Spleen (tissue), 11 donors: ENCODE measurements around the gene TBC1D30. TPM values are rescaled to one million over a fixed set of nuclear protein-coding genes. Genes with fewer than 3 reads are reported as not detected.

Experiments used
- DNase-seq: peaks from one replicate; pipeline ENCODE4 v3.0.0-alpha.2; 2020
- H3K27ac ChIP-seq, 8 donors: fragments of 200-600 bp; sonication (generic) in 7 of 8; 1 replicate in 4 of 8; 2 replicates in 4 of 8; pipeline versions ENCODE4 v1.5.0 to v1.8.0; 2016 to 2021; ENCODE audit warnings: inconsistent platforms in 4 of 8, mild to moderate bottlenecking in 4 of 8, moderate library complexity in 1 of 8
- H3K27me3 ChIP-seq, 7 donors: fragments of 200-600 bp; sonication (generic) in 6 of 7; replicated peaks in 1 of 7; 1 replicate in 4 of 7; 2 replicates in 3 of 7; pipeline versions ENCODE4 v1.5.0 to v1.8.0; 2016 to 2021; ENCODE audit warnings: inconsistent platforms in 3 of 7, mild to moderate bottlenecking in 1 of 7
- H3K36me3 ChIP-seq, 6 donors: fragments of 200-600 bp; sonication (generic) in 5 of 6; 1 replicate in 4 of 6; 2 replicates in 2 of 6; pipeline versions ENCODE4 v1.5.0 to v1.8.0; 2016 to 2021; ENCODE audit warnings: inconsistent platforms in 2 of 6
- H3K4me1 ChIP-seq, 6 donors: fragments of 200-600 bp; sonication (generic) in 5 of 6; 1 replicate in 3 of 6; 2 replicates in 3 of 6; pipeline versions ENCODE4 v1.5.0 to v1.8.0; 2016 to 2021; ENCODE audit warnings: inconsistent platforms in 3 of 6
- H3K4me3 ChIP-seq, 8 donors: fragments of 200-600 bp; sonication (generic) in 7 of 8; 1 replicate in 4 of 8; 2 replicates in 4 of 8; pipeline versions ENCODE4 v1.5.0 to v1.8.0; 2016 to 2021; ENCODE audit warnings: inconsistent platforms in 4 of 8, mild to moderate bottlenecking in 4 of 8, moderate library complexity in 2 of 8
- H3K9me3 ChIP-seq, 8 donors: fragments of 200-600 bp; sonication (generic) in 7 of 8; 1 replicate in 4 of 8; 2 replicates in 4 of 8; pipeline versions ENCODE4 v1.5.0 to v1.8.0; 2016 to 2021; ENCODE audit warnings: inconsistent platforms in 4 of 8
- CTCF ChIP-seq, 11 experiments: fragments of 200-600 bp in 7 of 11; fragments of 450-650 bp in 4 of 11; sonication (generic) in 4 of 11; IDR thresholded peaks in 8 of 11; conservative IDR thresholded peaks in 3 of 11; 1 replicate in 7 of 11; 2 replicates in 4 of 11; pipeline versions ENCODE4 v1.4.0 to v1.8.0; 2016 to 2021; ENCODE audit warnings: antibody characterized with exemption in 11 of 11, inconsistent platforms in 4 of 11, mild to moderate bottlenecking in 1 of 11
- POLR2A ChIP-seq, 3 donors: fragments of 450-650 bp; IDR thresholded peaks; one replicate each; pipeline ENCODE4 v1.5.1; 2017; ENCODE audit warnings: antibody characterized with exemption in 3 of 3, mild to moderate bottlenecking in 1 of 3
- POLR2AphosphoS5 ChIP-seq, 3 donors: sonication (generic); formaldehyde crosslinking; IDR thresholded peaks; one replicate each; pipeline ENCODE4 v1.5.1; 2017; ENCODE audit warnings: antibody characterized with exemption in 3 of 3
- WGBS, 5 donors: extraction: QIAGEN DNeasy Blood & Tissue Kit in 3 of 5; methylation state at CpG; one replicate each; pipeline versions ENCODE4 v1.1.5 to v1.1.7; 2013 to 2018; 5-methylcytosine and 5-hydroxymethylcytosine counted together
- intact Hi-C: fragments of 100-400 bp; cut with DNase I; formaldehyde crosslinking; loops from one replicate; pipeline ENCODE4 v1.15.0; 2023; ENCODE audit warnings: low total_unique reads
- polyA plus RNA-seq, 3 donors: library from polyadenylated mRNA; stranded (reverse); fragments of 200-250 nt; gene quantifications; one replicate each; pipeline ENCODE4 v1.2.1, GENCODE V29; 2013
- total RNA-seq, 7 donors: library from RNA; depleted of rRNA in 3 of 7; stranded (reverse); fragments of >200 nt in 3 of 7; fragmentation: NEBNext Ultra II Directional in 4 of 7; extraction: Animal tissue kit (Norgen Biotek cat#: 25700) in 4 of 7; gene quantifications; one replicate each; pipeline versions ENCODE4 v1.1.0 to v1.2.1, GENCODE V29; 2016 to 2021
- donor health status: healthy with polysubstance abuse.
- donor health status: DM: no; HTN: no; CAD: no; lungs with moderate emphysema.
- donor health status: DM: no; HTN: no; CAD: no.
- donor health status: Bipolar disorder and iron deficiency.
- donor health status: healthy.
- donor health status: DM: no; HTN: no; CAD: no.
- donor health status: DM: yes; HTN: yes; CAD: no.

Gene TBC1D30
- total and polyA plus RNA-seq, 10 donors: 1.3 to 15.7 (median 8.4) TPM

- peaks cover 0 to 15% (median 3%) of the 10 kb centered on the region in 8 donors for H3K9me3 ChIP-seq
- WGBS, 5 donors: 3 to 6% (median 5%) methylated on average over 37 to 51 of the region's 51 CpGs
- H3K27ac ChIP-seq: no peak overlapping the region
- no peaks in the 10 kb centered on the region for H3K36me3 ChIP-seq
- H3K27me3 ChIP-seq: peaks cover 5 to 76% (median 42%) of the 10 kb centered on the region in 7 donors
- H3K4me1 ChIP-seq: peaks cover 20 to 29% (median 28%) of the 10 kb centered on the region in 6 donors
- H3K4me3 ChIP-seq: peak overlapping the region in 7 of 8 donors; percentile 42 to 69 (median 49)
- no peak for TF ChIP-seq POLR2A (IDR thresholded peaks at IDR 0.05)
- TF ChIP-seq POLR2AphosphoS5 (IDR thresholded peaks at IDR 0.05): no peak
- no peak for TF ChIP-seq CTCF (IDR thresholded peaks at IDR 0.05 in 8 of 11, conservative IDR thresholded peaks at IDR 0.05 in 3 of 11)
- DNase-seq: no peak
- intact Hi-C loops: no loop called here
Measured at GRCh38 chr12:64825143-64826021, 935 bp downstream of the TBC1D30 start.

GRCh38 chr12:64826234-64826633 is 1.8 kb downstream of the TBC1D30 start:
- DNase-seq: no peak
- Histone ChIP-seq H3K27me3 (peaks cover 5 to 76% (median 42%) of the 10 kb centered on the region in 7 donors), H3K9me3 (peaks cover 0 to 15% (median 3%) of the 10 kb centered on the region in 8 donors), H3K4me1 (peaks cover 20 to 29% (median 28%) of the 10 kb centered on the region in 6 donors), H3K4me3 (peak overlapping the region in 2 of 8 donors; percentile 0 to 27), H3K27ac (no peak overlapping the region), H3K36me3 (no peaks in the 10 kb centered on the region)
- TF ChIP-seq POLR2AphosphoS5 (IDR thresholded peaks at IDR 0.05): no peak
- no peak for TF ChIP-seq CTCF (IDR thresholded peaks at IDR 0.05 in 8 of 11, conservative IDR thresholded peaks at IDR 0.05 in 3 of 11)
- TF ChIP-seq POLR2A (IDR thresholded peaks at IDR 0.05): no peak
- intact Hi-C loops: no loop called here
- WGBS, 5 donors: 6 to 8% (median 7%) methylated on average over 19 of the region's 19 CpGs

GRCh38 chr12:64828713-64829112 is 4.3 kb downstream of the TBC1D30 start:
- WGBS, 5 donors: 74 to 83% (median 79%) methylated on average over 6 of the region's 6 CpGs

More at GRCh38 chr12:64828713-64829112, 4.3 kb downstream of the TBC1D30 start:
- H3K36me3 ChIP-seq: peaks cover 0 to 7% (median 0%) of the 10 kb centered on the region in 6 donors
- H3K4me3 ChIP-seq: no peak overlapping the region
- H3K9me3 ChIP-seq: peaks cover 0 to 10% (median 6%) of the 10 kb centered on the region in 8 donors
- intact Hi-C loops: no loop called here
- H3K27ac ChIP-seq: no peak overlapping the region
- TF ChIP-seq CTCF (IDR thresholded peaks at IDR 0.05 in 8 of 11, conservative IDR thresholded peaks at IDR 0.05 in 3 of 11): no peak
- TF ChIP-seq POLR2AphosphoS5 (IDR thresholded peaks at IDR 0.05): no peak
- TF ChIP-seq POLR2A (IDR thresholded peaks at IDR 0.05): no peak
- peaks cover 5 to 59% (median 42%) of the 10 kb centered on the region in 7 donors for H3K27me3 ChIP-seq
- DNase-seq: no peak
- H3K4me1 ChIP-seq: peaks cover 20 to 29% (median 28%) of the 10 kb centered on the region in 6 donors
